ENCODE data around the gene GPR158. TPM values are rescaled to one million over a fixed set of nuclear protein-coding genes. Genes with fewer than 3 reads are reported as not detected.

GPR158 gene
- total RNA-seq, 1 experiment from 2014 or later = 0.24 TPM

DNA sequence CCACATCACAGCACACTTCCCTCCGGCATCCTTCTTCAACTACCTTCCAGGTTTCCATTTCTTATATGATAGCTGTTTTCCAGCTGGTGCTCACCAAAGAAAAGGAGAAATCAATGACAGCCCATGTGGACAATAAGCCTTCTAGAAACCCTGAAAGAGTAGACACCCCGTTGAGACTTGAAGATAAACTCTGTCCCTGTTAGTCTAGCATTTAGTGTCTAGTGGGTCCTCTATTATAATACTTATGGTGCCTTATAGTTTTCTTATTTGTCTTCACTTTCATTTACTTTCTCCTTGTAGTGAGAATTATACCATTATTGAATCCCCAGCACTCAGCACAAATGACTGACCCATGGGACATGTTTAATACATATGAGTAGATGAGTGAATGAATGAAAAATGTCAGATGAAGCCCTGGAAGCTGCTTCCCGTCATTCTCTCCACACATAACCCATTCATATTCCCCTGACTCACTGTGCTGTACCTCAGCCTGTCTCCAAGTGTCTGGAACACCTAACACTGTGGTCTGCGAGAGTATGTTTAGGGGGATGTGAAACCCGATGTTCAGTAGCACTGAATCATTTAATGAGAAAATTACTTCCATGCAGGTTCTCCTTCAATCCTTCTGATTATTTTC, 377.6 kb downstream of the GPR158 start:
- H4K91ac ChIP-seq (ENCODE audit: insufficient read length, low read depth, low read length) = no peak overlapping the region
- no peak overlapping the region for H2AK5ac ChIP-seq (ENCODE audit: insufficient read length, low read length)
- Mint-ChIP-seq H3K4me1 (peaks cover 3% of the 10 kb centered on the region in 2 experiments), H3K27ac (no peak overlapping the region), H3K9me3 (no peaks in the 10 kb centered on the region), H3K4me3 (no peak overlapping the region), H3K36me3 (ENCODE audit: insufficient read depth in 1 of 3, low read depth in 3 of 3) (no peaks in the 10 kb centered on the region), H3K27me3 (ENCODE audit: low read depth) (no peaks in the 10 kb centered on the region)
- H2BK5ac ChIP-seq (ENCODE audit: insufficient read length, low read length) = no peak overlapping the region
- H3K23ac ChIP-seq (ENCODE audit: insufficient read length, low read depth, low read length) = no peak overlapping the region
- H3K9ac ChIP-seq (ENCODE audit: extremely low read depth, insufficient read length, low read length) = no peak overlapping the region
- no peak overlapping the region for H4K5ac ChIP-seq (ENCODE audit: insufficient read length, low read depth, low read length)
- H3K18ac ChIP-seq (ENCODE audit: insufficient read length, low read depth, low read length) = no peak overlapping the region
- TF ChIP-seq, protein P1, sequence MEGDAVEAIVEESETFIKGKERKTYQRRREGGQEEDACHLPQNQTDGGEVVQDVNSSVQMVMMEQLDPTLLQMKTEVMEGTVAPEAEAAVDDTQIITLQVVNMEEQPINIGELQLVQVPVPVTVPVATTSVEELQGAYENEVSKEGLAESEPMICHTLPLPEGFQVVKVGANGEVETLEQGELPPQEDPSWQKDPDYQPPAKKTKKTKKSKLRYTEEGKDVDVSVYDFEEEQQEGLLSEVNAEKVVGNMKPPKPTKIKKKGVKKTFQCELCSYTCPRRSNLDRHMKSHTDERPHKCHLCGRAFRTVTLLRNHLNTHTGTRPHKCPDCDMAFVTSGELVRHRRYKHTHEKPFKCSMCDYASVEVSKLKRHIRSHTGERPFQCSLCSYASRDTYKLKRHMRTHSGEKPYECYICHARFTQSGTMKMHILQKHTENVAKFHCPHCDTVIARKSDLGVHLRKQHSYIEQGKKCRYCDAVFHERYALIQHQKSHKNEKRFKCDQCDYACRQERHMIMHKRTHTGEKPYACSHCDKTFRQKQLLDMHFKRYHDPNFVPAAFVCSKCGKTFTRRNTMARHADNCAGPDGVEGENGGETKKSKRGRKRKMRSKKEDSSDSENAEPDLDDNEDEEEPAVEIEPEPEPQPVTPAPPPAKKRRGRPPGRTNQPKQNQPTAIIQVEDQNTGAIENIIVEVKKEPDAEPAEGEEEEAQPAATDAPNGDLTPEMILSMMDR (conservative IDR thresholded peaks at IDR 0.05) = no peak
- H3K27me3 ChIP-seq (ENCODE audit: insufficient read depth, low read length) = peaks cover 2% of the 10 kb centered on the region; the same call in 1 of the 2 replicates
- H3K23me2 ChIP-seq (ENCODE audit: insufficient read length, low read depth, low read length, poor library complexity, severe bottlenecking) = no peaks in the 10 kb centered on the region
- H3K79me1 ChIP-seq (ENCODE audit: insufficient read depth, low read depth, low read length, poor library complexity, severe bottlenecking) = no peaks in the 10 kb centered on the region
- H3K4ac ChIP-seq (ENCODE audit: low read depth, low read length) = no peak overlapping the region
- H3K9me3 ChIP-seq (ENCODE audit: control insufficient read depth, low read depth, low read length) = no peaks in the 10 kb centered on the region
- H3K4me1 ChIP-seq (ENCODE audit: insufficient read depth, low read length) = peaks cover 2% of the 10 kb centered on the region; the same call in 1 of the 2 replicates
- H3K56ac ChIP-seq (ENCODE audit: insufficient read length, low read depth, low read length) = no peak overlapping the region
- H2AFZ ChIP-seq (ENCODE audit: low read length) = no peak overlapping the region
- WGBS (ENCODE audit: extremely low coverage, insufficient read length, low lambda C conversion rate) = no CpG with 5 or more reads among the region's 5 CpGs
- H3K79me2 ChIP-seq (ENCODE audit: insufficient read depth, low read length) = no peaks in the 10 kb centered on the region
- no peak overlapping the region for H2BK12ac ChIP-seq (ENCODE audit: insufficient read length, low read depth, low read length)
- no peak overlapping the region for H3T11ph ChIP-seq (ENCODE audit: low read length)
- H4K20me1 ChIP-seq (ENCODE audit: control insufficient read depth, insufficient read depth, insufficient read length) = no peaks in the 10 kb centered on the region
- H2BK120ac ChIP-seq (ENCODE audit: low read depth, low read length, poor library complexity, severe bottlenecking) = no peak overlapping the region
- H3K4me2 ChIP-seq (ENCODE audit: insufficient read depth, insufficient read length, low read length) = no peak overlapping the region
- H3K27ac ChIP-seq (ENCODE audit: insufficient read length, low read depth, low read length) = no peak overlapping the region
- H2BK15ac ChIP-seq (ENCODE audit: low read depth, low read length) = no peak overlapping the region
- no peak overlapping the region for H2BK20ac ChIP-seq (ENCODE audit: low read depth, low read length, poor library complexity, severe bottlenecking)
- H4K8ac ChIP-seq (replicated peaks; ENCODE audit: insufficient read length, low read depth, low read length) = no peak overlapping the region
- DNase-seq = no peak
- no peak overlapping the region for H3K14ac ChIP-seq (ENCODE audit: insufficient read depth, low read length)
